ENCODE data around the gene RAI1.

The RAI1 gene

GRCh38 chr17:17794382-17794781 lies 113.1 kb downstream of the RAI1 start:
- ATAC-seq: no peak
- no peak for TF ChIP-seq ZNF565 (CRISPR knock-in tag; conservative IDR thresholded peaks at IDR 0.05; ENCODE audit: low read depth)
- no peak for TF ChIP-seq ARNTL (CRISPR knock-in tag; IDR thresholded peaks at IDR 0.05; ENCODE audit: borderline replicate concordance, low read depth)
- no peak for TF ChIP-seq ZNF70 (CRISPR knock-in tag; IDR thresholded peaks at IDR 0.05)

GRCh38 chr17:17795296-17795695 lies 114.0 kb downstream of the RAI1 start:
- TF ChIP-seq CREB5 (CRISPR knock-in tag; IDR thresholded peaks at IDR 0.05; ENCODE audit: low read depth): no peak
- TF ChIP-seq BACH2 (CRISPR knock-in tag; IDR thresholded peaks at IDR 0.05; ENCODE audit: borderline replicate concordance): no peak
- TF ChIP-seq TSHZ2 (CRISPR knock-in tag; IDR thresholded peaks at IDR 0.05): no peak
- TF ChIP-seq PPARA (CRISPR knock-in tag; IDR thresholded peaks at IDR 0.05; ENCODE audit: borderline replicate concordance): no peak
- no peak for TF ChIP-seq ZNF565 (CRISPR knock-in tag; conservative IDR thresholded peaks at IDR 0.05; ENCODE audit: low read depth)
- no peak for TF ChIP-seq TCF4 (CRISPR knock-in tag; IDR thresholded peaks at IDR 0.05; ENCODE audit: borderline replicate concordance)
- no peak for TF ChIP-seq RARB (CRISPR knock-in tag; IDR thresholded peaks at IDR 0.05)
- TF ChIP-seq SNAI2 (CRISPR knock-in tag; IDR thresholded peaks at IDR 0.05): no peak
- no peak for TF ChIP-seq CSRNP3 (CRISPR knock-in tag; IDR thresholded peaks at IDR 0.05)
- no peak for TF ChIP-seq ZC3H10 (CRISPR knock-in tag; IDR thresholded peaks at IDR 0.05)
- TF ChIP-seq ZNF70 (CRISPR knock-in tag; IDR thresholded peaks at IDR 0.05): no peak
- TF ChIP-seq PATZ1 (CRISPR knock-in tag; IDR thresholded peaks at IDR 0.05; ENCODE audit: borderline replicate concordance): no peak
- no peak for TF ChIP-seq ZFP30 (CRISPR knock-in tag; IDR thresholded peaks at IDR 0.05)
- TF ChIP-seq OSR1 (CRISPR knock-in tag; IDR thresholded peaks at IDR 0.05): no peak
- no peak for TF ChIP-seq ARNTL (CRISPR knock-in tag; IDR thresholded peaks at IDR 0.05; ENCODE audit: borderline replicate concordance, low read depth)
- no peak for ATAC-seq

- TF ChIP-seq ISL1 (CRISPR knock-in tag; IDR thresholded peaks at IDR 0.05): no peak
- no peak for TF ChIP-seq RARB (CRISPR knock-in tag; IDR thresholded peaks at IDR 0.05)
- no peak for TF ChIP-seq POU6F1 (CRISPR knock-in tag; IDR thresholded peaks at IDR 0.05; ENCODE audit: borderline replicate concordance, low read depth)
- TF ChIP-seq CREB5 (CRISPR knock-in tag; IDR thresholded peaks at IDR 0.05; ENCODE audit: low read depth): no peak
- no peak for TF ChIP-seq SNAI2 (CRISPR knock-in tag; IDR thresholded peaks at IDR 0.05)
- TF ChIP-seq PPARA (CRISPR knock-in tag; IDR thresholded peaks at IDR 0.05; ENCODE audit: borderline replicate concordance): no peak
- TF ChIP-seq ZNF8 (CRISPR knock-in tag; IDR thresholded peaks at IDR 0.05): no peak
- TF ChIP-seq ZNF565 (CRISPR knock-in tag; conservative IDR thresholded peaks at IDR 0.05; ENCODE audit: low read depth): no peak
Measured at GRCh38 chr17:17795946-17796786, 114.9 kb downstream of the RAI1 start.

More at GRCh38 chr17:17795946-17796786, 114.9 kb downstream of the RAI1 start:
- no peak for ATAC-seq

Data from SK-N-SH treated with all-trans-retinoic acid at 6 μM for 48 hours (cell line).